Anterior cingulate cortex (tissue), 58 donors: ENCODE measurements around the gene ASPRV1.

Experiments
- DNase-seq, 58 donors: peaks; one replicate each; lab custom pipeline; 2025; lab: John Stamatoyannopoulos, UW

The ASPRV1 gene

GRCh38 chr2:69914950-69915945, 46.2 kb downstream of the ASPRV1 start, which contains the start of gene MXD1:
MXD1 (plus strand) TSS chr2:69915109; CDS start chr2:69915331, 222 bp downstream.
- peak in 13 of 58 donors; percentile 6 to 100 (median 47) for DNase-seq

GRCh38 chr2:69914164-69914949, 47.1 kb downstream of the ASPRV1 start:
- DNase-seq, result peak; percentile 91 to 100 (median 100)

- DNase-seq, result peak in 3 of 58 donors; percentile 5 to 67 (median 34)
Observed at GRCh38 chr2:69911985-69912563, 49.4 kb downstream of the ASPRV1 start.
